B cell (primary cell): Measurements from ENCODE around the gene EXD3.

ENCODE experiments used
- EZH2 ChIP-seq: IDR thresholded peaks from 2 replicates; pipeline ENCODE4 v1.6.1; 2012; ENCODE audit warnings: borderline replicate concordance, low read depth, mild to moderate bottlenecking, moderate library complexity, low read length; ENCODE audit not compliant: insufficient read depth, poor library complexity, severe bottlenecking
- TF ChIP-seq, protein P1 (sequence below): fragments of 200-600 bp; IDR thresholded peaks from one replicate; pipeline ENCODE4 v1.8.0; 2022; ENCODE audit warnings: antibody characterized with exemption, mild to moderate bottlenecking

DNA sequence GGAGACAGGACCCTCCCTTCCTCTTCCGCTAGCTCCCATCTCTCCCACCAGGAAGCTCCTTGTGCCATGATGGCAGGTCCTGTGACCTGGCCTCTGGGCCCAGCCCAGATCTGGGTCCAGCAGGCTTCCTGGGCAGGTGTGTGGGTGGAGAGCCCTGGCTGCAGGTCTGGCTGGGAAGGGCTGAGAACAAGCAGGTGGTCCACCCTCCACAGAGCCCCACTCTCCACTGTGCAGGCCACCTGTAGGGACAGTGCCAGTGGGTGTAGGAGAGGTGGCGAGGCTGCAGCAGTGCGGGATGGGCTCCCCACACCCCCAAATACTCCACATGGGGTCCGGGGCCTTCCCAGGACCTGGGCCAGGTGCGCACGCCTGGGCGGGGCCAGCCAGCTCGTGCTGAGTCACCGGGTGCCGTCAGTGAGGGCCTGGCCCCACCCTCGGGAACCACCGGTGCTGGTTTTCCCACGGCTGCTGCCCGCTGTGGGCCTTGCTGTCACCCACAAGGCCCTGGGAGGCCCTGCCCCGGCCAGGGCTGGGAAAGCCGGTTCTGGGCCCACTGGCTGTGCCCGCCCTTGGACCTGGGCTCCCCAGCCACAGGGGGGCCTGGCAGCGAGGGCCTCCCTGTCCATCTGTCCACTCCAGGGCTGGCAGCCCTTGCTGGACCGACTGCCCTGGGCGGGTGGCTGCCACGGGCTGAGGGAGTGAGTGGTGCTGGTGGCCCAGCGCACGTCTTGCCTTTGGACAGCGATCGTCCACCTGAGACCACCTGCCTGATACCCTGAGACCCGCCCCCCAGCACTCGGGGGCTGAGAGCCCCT lies 111.6 kb downstream of the EXD3 start:
- TF ChIP-seq EZH2, result no peak
- TF ChIP-seq, protein P1, sequence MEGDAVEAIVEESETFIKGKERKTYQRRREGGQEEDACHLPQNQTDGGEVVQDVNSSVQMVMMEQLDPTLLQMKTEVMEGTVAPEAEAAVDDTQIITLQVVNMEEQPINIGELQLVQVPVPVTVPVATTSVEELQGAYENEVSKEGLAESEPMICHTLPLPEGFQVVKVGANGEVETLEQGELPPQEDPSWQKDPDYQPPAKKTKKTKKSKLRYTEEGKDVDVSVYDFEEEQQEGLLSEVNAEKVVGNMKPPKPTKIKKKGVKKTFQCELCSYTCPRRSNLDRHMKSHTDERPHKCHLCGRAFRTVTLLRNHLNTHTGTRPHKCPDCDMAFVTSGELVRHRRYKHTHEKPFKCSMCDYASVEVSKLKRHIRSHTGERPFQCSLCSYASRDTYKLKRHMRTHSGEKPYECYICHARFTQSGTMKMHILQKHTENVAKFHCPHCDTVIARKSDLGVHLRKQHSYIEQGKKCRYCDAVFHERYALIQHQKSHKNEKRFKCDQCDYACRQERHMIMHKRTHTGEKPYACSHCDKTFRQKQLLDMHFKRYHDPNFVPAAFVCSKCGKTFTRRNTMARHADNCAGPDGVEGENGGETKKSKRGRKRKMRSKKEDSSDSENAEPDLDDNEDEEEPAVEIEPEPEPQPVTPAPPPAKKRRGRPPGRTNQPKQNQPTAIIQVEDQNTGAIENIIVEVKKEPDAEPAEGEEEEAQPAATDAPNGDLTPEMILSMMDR, result no peak
